ENCODE data around the gene SOX30.
"Not testable (repeated sequence)": the region's sequence is repeated elsewhere in the genome, so short reads cannot be mapped to it uniquely, and the experiment has no call there.

SOX30 gene

DNA sequence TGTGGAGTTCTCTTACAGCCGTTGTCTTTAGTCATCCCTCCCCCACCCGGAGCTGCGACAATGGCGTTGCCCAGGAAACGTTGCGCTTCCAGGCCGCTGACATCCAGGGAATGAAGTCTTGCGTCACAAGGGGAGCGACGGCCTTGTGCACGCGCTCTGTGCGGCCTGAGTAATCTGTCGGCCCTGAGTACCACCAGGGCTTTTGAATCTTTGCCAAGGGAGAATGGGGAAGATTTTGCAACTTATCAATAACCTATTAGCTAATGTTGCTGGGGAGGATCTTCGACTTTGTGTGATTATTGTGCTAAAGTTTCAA, at the start of gene SOX30:
SOX30 (minus strand) TSS at position 62 of the 316 bp plus-strand sequence. CDS start 360 bp downstream, outside the sequence.
- FAIRE-seq: no peak

DNA sequence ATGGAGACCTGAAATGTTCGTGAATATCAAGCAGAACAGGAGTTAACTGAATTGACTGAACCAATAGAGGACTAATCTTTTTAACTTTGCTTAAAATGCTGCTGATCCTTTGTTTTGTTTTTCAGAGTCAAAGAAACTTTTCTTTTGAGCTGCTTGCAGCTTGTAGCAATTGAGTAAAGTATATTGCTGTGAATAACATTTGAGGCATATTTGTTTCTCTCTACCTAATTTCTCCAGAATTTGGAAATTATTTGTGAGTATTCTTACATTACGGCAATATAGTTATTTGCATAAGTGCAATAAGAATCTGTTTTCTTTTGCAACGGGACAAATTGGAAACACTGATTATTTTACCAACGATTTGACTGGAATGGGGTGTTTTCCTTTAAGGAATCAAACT, 46.4 kb upstream of the SOX30 start:
- FAIRE-seq: not testable (repeated sequence)

- not testable (repeated sequence) for FAIRE-seq
These were observed 43.9 kb upstream of the SOX30 start for GRCh38 chr5:157696154-157696553.

DNA sequence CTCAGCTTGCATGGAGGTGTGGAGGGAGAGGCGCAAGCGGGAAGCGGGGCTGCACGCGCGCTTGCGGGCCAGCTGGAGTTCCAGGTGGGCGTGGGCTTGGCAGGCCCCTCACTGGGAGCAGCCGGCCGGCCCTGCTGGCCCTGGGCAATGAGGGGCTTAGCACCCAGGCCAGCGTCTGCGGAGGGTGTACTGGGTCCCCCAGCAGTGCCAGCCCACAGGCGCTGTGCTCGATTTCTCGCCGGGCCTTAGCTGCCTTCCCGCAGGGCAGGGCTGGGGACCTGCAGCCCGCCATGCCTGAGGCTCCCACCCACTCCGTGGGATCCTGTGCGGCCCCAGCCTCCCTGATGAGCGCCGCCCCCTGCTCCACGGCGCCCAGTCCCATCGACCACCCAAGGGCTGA, 41.6 kb upstream of the SOX30 start:
- FAIRE-seq: not testable (repeated sequence)

DNA sequence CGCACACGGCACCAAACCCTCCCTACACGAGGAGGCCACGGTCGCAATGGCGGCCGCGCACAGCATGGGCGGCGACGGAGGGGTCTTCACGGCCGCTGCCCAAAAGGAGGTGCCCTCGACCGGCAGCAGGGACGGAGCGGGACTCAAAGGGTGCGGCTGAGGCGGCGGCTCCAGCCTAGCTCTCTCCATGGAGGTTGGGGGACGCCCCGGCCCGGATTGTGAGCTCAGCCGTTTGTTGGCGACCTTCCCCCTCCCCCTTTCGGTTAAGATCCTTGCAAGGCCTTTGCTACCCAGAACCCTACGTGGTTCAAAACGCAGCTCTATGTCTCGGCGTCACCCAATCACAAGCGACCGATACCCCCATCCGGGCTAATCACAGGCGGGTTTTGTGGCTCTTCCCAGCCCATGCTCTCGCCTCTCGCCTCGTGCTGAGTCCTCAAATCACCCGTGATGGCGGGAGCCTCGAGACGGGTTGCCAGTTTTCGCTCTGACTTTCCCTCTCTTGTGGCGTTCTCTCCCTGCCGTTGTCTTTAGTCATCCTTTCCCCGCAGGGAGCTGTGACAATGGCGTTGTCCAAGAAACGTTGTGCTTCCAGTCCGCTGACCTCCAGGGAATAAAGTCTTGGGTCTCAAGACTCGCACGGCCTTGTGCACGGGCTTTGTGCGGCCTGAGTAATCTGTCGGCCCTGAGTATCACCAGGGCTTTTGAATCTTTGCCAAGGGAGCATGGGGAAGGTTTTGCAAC, 38.6 kb upstream of the SOX30 start:
- no peak for FAIRE-seq

DNA sequence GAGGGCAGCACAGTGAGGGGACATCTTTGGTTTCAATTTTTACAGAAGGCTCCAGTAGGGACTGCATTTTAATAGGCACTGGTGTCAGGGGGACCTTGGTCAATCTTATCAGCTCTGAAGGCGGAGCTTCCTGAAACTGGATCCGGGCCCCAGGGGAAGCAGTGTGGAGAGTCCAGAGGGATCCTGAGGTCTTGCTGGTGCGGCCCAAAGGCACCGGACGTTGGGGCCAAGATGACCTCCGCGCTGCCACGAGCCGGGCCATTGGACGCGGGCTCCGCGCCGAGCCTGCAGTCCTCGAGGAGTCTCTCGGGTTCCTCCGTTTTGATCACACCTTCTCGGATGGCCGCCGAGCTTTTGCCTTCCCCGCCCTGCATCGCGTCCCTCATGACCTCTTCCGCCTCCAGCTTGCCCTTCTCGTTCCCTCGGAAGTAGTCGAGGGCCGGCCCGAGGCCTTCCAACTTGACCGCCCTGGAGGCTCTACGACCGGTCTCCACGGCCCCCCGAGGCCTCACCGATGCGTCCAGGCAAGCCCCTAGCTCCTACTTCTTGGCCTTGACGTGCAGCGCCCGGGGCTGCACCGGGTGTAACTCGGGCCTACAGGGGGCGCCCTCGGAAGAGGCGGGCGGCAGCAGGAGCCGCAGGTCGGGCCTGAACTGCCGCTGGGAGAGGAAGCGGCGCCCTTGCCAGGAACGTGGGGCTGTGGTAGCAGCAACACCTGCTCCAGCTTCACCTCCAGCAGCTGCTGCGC, 37.9 kb upstream of the SOX30 start:
- no peak for FAIRE-seq

DNA sequence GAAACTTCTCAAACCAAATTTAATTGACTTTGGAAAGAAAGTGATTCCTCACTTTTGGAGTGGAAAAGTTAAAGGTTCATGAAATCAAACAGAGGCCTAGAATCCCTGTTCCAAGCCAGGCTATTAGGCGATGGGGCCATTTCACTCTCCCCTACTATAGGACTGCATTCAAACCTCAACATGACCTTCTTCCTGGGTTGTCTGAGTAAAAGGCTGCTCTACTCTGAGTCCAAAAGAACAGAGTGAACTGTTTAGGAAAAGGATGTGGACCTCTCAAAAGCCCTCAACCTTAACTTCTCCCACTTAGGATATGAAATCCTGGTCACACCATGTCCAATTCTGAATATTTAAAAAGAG, 34.9 kb upstream of the SOX30 start:
- no peak for FAIRE-seq

DNA sequence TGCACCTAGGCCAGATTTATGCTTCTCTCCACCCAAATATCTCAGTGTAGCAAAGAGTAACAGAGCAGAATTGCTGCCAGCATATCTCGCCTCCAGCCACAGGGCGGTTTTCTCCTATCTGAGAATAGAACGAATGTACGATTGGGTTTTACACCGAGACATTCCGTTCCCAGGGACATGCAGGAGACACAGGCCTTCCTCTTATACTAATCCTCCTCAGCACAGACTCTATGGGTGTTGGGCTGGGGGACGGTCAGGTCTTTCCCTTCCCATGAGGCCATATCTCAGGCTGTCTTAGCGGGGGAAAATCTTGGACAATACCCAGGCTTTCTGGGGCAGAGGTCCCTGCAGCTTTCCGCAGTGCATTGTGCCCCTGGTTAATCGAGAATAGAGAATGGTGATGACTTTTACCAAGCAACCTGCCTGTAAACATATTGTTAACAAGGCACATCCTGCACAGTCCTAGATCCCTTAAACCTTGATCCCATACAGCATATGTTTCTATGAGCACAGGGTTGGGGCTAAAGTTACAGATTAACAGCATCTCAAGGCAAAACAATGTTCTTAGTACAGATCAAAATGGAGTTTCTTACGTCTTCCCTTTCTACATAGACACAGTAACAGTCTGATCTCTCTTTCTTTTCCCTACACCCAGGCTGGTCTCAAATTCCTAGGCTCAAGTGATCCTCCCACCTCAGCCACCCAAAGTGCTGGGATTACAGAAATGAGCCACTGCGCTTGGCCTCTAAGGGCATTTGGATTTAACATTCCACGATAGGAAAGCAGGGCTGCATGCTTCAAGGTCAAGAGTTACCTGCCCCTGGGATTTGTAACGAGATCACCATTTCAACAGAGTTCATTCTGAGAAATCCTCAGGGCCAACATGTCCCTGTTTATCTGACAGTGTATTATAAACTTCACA, 34.3 kb upstream of the SOX30 start:
- FAIRE-seq: not testable (repeated sequence)

DNA sequence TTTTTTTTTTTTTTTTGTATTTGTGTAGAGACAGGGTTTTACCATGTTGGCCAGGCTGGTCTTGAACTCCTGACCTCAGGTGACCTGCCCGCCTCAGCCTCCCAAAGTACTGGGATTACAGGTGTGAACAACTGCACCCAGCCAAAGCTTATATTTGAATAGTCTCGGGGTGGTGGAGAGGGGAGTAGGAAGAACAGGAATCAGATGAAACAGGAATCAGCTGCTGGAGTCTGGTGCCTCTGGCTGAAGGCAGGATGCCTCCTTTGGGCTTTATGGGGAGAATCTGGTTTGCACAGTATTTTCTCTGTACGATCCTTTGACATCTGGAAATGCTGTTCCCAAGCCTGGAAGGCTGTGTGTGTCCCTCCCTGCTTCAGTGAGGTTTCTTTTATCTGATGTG, 30.0 kb upstream of the SOX30 start:
- no peak for FAIRE-seq

DNA sequence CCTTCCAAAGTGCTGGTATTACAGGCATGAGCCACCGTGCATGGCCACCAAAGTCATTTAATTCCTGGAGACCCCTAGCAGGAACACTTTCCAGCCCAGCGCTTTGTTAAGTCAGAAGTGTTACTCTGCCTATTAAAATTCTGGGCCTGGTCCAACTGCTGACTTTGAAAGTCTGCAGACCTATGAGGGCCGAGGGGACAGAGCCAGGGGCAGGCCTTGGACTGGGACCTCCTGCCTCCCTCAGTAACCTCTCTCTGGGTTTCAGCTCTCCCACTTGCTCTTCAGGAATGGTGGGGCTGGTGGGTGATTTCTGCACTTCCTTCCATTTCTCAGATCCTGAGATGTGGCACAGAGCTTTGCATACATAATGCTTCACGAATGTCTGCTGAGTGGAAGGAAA, 28.8 kb upstream of the SOX30 start:
- no peak for FAIRE-seq

- FAIRE-seq: no peak
These were observed 28.0 kb upstream of the SOX30 start for GRCh38 chr5:157680239-157680638.

- FAIRE-seq: no peak
These were observed 27.6 kb upstream of the SOX30 start for GRCh38 chr5:157679801-157680200.

DNA sequence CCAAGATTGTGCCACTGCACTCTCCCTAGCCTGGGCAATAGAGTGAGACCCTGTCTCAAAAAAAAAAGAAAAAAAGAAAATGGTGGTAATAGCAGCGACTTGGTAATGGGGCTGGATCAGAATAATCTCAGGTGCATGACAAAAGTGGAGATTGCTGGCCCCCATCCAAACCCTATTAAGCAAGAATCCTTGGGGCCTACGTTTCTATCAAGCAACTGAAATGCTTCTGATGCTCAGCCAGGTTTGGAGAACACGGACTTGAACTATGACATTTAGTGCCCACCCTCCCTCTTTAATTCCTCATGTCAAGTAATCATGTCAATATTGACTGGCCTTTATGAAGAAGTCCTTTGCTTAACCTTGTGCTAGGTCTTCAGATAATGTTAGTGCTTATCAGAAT, 25.7 kb upstream of the SOX30 start:
- FAIRE-seq: no peak

DNA sequence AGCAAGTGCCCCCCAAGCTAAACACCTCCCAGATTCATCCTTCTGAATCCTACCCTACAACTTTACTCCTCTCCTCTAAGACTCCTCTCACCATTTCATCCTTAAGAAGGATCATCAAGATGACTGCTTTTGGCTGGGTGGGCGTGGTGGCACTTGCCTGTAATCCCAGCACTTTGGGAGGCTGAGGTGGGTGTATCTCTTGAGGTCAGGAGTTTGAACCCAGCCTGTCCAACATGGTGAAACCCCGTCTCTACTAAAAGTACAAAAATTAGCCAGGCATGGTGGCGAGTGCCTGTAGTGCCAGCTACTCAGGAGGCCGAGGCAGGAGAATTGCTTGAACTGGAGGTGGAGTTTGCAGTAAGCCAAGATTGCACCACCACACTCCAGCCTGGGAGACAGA, 22.1 kb upstream of the SOX30 start:
- FAIRE-seq: not testable (repeated sequence)

DNA sequence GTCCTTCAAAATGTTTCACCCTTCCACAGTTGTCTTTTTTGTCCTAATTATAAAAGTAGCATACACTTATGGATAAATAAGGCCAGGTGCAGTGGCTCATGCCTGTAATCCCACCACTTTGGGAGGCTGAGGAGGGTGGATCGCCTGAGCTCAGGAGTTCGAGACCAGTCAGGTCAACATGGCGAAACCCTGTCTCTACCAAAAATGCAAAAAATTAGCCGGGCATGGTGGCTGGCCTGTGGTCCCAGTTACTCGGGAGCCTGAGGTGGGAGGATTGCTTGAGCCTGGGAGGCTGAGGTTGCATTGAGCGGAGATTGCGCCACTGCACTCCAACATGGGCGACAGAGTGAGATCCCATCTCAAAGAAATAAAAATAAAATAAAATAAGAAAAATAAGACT, 20.7 kb upstream of the SOX30 start:
- no peak for FAIRE-seq

GRCh38 chr5:157671592-157672330, 19.5 kb upstream of the SOX30 start:
- no peak for FAIRE-seq

DNA sequence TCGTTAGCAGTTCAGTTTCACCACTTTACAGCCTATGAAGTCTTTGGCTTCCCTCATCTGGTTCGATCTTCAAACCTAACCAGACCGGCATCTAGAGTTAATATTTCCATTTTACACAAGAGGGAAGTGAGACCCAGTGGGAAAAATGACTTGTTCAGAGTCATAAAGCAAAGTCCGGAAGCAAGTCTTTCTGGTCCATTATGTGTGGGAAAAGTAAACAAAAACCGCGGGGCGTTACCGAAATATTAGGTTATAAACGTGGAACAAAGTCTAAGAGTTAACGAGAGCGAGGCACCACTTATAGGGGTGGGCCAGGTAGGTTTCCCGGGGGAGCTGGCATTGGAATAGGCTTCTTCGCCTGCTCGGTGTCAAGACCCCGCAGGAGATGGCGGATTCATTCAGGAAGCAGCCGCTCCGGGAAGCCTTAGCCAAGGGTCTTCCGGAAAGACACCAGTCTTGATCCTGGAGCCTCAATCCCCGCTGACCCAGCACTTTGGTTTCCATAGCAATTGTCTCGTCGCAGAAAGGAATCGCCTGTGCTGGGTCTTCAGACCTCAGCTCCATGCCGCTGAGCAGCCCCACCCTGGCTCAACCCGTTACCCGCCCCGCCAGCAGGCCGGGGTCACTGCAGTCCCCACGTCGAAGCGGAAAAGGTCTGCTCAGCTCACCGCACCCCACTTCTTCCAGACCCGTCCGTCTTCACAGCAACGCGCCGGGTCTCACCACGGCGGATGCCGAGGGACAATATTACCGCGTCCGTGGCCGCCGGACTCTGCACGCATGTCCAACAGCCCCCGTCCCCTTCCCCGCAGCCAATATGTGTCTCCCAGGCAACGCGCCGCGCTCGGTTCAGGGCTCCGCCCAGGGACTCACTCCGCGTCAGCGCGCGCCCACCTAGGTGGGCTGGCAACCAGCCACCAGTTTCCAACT, 18.7 kb upstream of the SOX30 start, which contains the start of gene C5orf52:
C5orf52 (plus strand) TSS at position 872 of the 930 bp plus-strand sequence. CDS start 82 bp downstream, outside the sequence.
- no peak for FAIRE-seq

DNA sequence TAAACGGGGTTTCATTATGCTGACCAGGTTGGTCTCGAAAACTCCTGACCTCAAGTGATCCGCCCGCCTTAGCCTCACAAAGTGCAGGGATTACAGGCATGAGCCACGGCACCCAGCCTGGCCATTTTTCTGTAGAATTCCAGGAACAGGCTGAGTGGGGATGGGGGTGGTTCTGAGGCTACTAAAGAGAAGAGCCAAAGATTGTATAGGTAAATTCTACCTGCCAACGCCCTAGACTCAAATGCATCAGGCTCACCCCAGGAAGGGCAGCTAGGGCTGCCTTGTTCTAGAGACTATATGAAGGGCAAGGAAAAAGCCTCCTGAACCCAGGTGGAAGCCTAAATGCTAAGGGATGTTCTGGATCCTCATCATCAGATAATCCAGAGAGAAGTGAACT, 17.5 kb upstream of the SOX30 start:
- no peak for FAIRE-seq

- no peak for FAIRE-seq
These were observed 16.1 kb upstream of the SOX30 start for GRCh38 chr5:157668356-157668755.

GRCh38 chr5:157665467-157666070, 13.3 kb upstream of the SOX30 start:
- FAIRE-seq: peak; percentile 86
